ENCODE measurements around the gene BEST1. TPM values are rescaled to one million over a fixed set of nuclear protein-coding genes. Genes with fewer than 3 reads are reported as not detected.

BEST1 gene
- total and polyA plus RNA-seq, 2 of the 13 experiments (the other 11 are each of a cell fraction or from before 2014, with no cell fraction given): 0.09 to 0.65 TPM

DNA sequence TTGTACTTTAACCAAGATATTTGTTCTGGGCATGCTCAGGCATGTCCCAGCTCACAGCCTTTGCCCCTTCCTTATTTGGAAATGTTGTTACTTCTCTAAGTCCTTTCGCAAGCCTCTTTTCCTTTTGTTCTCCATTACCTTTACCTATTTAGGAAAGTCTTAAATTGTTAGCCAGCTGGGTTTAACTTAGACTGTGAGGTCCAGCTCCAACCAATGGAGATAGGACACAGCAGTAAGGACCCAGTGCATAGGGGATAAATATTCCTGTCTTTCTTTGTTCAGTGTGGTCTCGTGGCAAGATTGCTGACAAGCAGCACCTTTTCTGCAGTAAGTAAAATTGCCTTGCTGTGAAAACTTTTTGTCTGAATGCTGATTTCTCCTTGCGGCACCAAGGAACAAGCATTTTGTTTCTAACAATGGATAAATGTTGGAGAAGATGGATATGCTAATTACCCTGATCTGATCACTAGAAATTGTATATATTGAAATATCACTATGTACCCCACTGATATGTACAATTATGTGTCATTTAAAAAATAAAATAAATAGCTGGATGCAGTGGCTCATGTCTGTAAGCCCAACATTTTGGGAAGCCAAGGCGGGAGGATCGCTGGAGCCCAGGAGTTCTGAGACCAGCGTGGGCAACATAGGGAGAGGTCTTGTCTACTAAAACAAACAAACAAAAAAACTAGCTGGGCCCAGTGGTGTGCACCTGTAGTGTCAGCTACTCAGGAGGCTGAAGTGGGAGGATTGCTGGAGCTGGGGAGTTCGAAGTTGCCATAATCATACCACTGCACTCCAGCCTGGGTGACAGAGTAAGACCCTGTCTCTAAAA is 49.2 kb downstream of the BEST1 start (continued):
- TF ChIP-seq, protein P1, sequence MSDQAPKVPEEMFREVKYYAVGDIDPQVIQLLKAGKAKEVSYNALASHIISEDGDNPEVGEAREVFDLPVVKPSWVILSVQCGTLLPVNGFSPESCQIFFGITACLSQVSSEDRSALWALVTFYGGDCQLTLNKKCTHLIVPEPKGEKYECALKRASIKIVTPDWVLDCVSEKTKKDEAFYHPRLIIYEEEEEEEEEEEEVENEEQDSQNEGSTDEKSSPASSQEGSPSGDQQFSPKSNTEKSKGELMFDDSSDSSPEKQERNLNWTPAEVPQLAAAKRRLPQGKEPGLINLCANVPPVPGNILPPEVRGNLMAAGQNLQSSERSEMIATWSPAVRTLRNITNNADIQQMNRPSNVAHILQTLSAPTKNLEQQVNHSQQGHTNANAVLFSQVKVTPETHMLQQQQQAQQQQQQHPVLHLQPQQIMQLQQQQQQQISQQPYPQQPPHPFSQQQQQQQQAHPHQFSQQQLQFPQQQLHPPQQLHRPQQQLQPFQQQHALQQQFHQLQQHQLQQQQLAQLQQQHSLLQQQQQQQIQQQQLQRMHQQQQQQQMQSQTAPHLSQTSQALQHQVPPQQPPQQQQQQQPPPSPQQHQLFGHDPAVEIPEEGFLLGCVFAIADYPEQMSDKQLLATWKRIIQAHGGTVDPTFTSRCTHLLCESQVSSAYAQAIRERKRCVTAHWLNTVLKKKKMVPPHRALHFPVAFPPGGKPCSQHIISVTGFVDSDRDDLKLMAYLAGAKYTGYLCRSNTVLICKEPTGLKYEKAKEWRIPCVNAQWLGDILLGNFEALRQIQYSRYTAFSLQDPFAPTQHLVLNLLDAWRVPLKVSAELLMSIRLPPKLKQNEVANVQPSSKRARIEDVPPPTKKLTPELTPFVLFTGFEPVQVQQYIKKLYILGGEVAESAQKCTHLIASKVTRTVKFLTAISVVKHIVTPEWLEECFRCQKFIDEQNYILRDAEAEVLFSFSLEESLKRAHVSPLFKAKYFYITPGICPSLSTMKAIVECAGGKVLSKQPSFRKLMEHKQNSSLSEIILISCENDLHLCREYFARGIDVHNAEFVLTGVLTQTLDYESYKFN (CRISPR knock-in tag; conservative IDR thresholded peaks at IDR 0.05): 0 out of 2 replicates have a peak, but pooled peaks have one; percentile 25
- TF ChIP-seq POLR2A (IDR thresholded peaks at IDR 0.05; ENCODE audit: insufficient read depth in 1 of 2, low read depth in 2 of 2, low read length in 2 of 2) (0 out of 4 replicates have a peak, but pooled peaks of 1 of the 2 experiments have one; percentile 40), SOX6 (IDR thresholded peaks at IDR 0.05) (no peak), SOX6 (CRISPR knock-in tag; IDR thresholded peaks at IDR 0.05) (peak; percentile 75), GATAD2A (CRISPR knock-in tag; IDR thresholded peaks at IDR 0.05) (peak; percentile 72)

DNA sequence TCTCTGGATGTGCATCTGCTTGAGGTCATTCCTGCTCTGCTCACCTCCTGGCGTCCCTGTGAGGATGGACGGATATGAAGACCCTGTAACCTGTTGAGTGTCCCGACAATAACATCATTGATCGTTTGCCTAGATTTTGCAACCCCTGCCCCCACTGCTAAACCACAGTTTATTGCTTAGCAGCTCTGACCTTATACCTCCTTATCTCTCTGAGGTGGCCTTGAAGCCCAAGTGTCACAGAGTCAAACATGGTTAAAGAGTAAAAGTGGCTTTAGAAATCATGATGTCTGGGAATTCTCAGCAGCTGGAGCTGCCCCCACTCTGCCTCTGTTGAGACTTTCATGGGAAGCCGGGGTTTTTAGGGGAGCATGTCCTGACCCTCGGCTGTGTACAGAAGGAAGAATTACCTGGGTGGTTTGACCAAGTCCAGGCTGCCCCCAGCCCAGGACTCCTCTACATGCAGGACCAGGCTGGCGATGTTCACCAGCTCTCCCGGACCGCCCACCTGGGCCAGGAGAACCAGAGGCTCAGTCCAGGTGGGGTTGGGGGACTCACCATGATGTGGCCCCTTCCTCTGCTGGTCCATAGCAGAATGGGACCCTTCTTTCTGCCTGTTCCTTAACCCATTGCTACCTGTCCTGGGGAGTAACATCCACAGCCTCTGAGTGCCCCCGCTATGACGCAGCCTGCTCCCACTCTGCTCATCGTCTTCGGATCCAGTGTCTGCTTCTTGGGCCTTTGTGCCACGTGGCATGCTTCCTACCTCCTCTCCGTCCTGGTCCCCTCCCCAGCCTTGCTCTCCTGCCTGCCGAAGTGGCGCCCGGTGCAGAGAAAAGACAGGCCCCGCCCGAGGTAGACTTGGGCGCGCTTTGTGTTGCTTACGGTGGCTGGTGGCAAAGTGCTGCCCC is 50.6 kb downstream of the BEST1 start:
- peaks cover 9% of the 10 kb centered on the region for H3K9me3 ChIP-seq (ENCODE audit: low read length)
- H3K4me3 ChIP-seq (replicated peaks in 1 of 3; ENCODE audit: insufficient read depth in 1 of 3, low read depth in 2 of 3, low read length in 3 of 3): peak overlapping the region in 2 of 3 experiments; percentile 3 to 28; a peak in 3 of 6 replicates
- H3K79me2 ChIP-seq (ENCODE audit: insufficient read depth, low read length): no peaks in the 10 kb centered on the region
- TSS peak; percentile 84 for BruUV-seq (replicated peaks)
- WGBS (ENCODE audit: low lambda C conversion rate): 51% methylated on average over 20 of the region's 23 CpGs
- in situ Hi-C loops (cut with HindIII; ENCODE audit: extremely low pct_ligation_motif_present, low pct_unique_long_range_greater_than_20kb): loop anchor here (5.0 kb wide), 1 partner anchor 33 kb away; the partner anchor contains the start of gene FTH1
- ChIA-PET POLR2A (interaction anchor here (0.7 to 18.6 kb wide), 12 partner anchors 11 to 186 kb away, joined by 3 to 518 read pairs (median 4); partner anchors contain the start of genes BEST1 and FTH1), CTCF (ENCODE audit: low intra/inter-chr PET ratio, low total read pairs) (interaction anchor here (1.5 kb wide), 1 partner anchor 25 kb away, joined by 4 read pairs; no protein-coding TSS in a partner anchor)
- no peaks in the 10 kb centered on the region for H3K36me3 ChIP-seq (replicated peaks in 1 of 2; ENCODE audit: control insufficient read depth in 1 of 2, insufficient read depth in 2 of 2, low read length in 2 of 2)
- ATAC-seq (peak; percentile 53), DNase-seq (ENCODE audit: low spot score) (peak; percentile 54), FAIRE-seq (no peak)
- H4K20me1 ChIP-seq (ENCODE audit: insufficient read depth, low read length): no peaks in the 10 kb centered on the region
- H3K27me3 ChIP-seq (ENCODE audit: control insufficient read depth in 1 of 2, insufficient read depth in 2 of 2, low read length in 2 of 2): no peaks in the 10 kb centered on the region
- peak overlapping the region; percentile 75 for H3K9ac ChIP-seq (ENCODE audit: insufficient read depth, low read depth, low read length)
- peak overlapping the region; percentile 61 for H3K4me2 ChIP-seq (ENCODE audit: low read depth, low read length)
- peaks cover 94% of the 10 kb centered on the region for H3K4me1 ChIP-seq (ENCODE audit: insufficient read depth, low read length)
- no peak overlapping the region for H2AFZ ChIP-seq (ENCODE audit: low read length)
- H3K27ac ChIP-seq (ENCODE audit: extremely low read length, insufficient read depth, low read length): peak overlapping the region; percentile 92
- intact Hi-C loops (cut with micrococcal nuclease; ENCODE audit: unreplicated experiment): loop anchor here (1.0 to 10.0 kb wide), 2 partner anchors 27 to 54 kb away; no protein-coding TSS in a partner anchor
- no peak for TF ChIP-seq ZNF136 (CRISPR knock-in tag; IDR thresholded peaks at IDR 0.05; ENCODE audit: low read depth)
- no peak for TF ChIP-seq FOXK2 (IDR thresholded peaks at IDR 0.05)
- no peak for TF ChIP-seq FOXA1 (IDR thresholded peaks at IDR 0.05)
- TF ChIP-seq FOXA1 (CRISPR knock-in tag; IDR thresholded peaks at IDR 0.05): no peak
- TF ChIP-seq KAT8 (CRISPR knock-in tag; IDR thresholded peaks at IDR 0.05): no peak
- no peak for TF ChIP-seq IRF2 (CRISPR knock-in tag; IDR thresholded peaks at IDR 0.05)
- TF ChIP-seq ZNF678 (CRISPR knock-in tag; IDR thresholded peaks at IDR 0.05): no peak
- TF ChIP-seq ZFP1 (CRISPR knock-in tag; IDR thresholded peaks at IDR 0.05): 0 out of 2 replicates have a peak, but pooled peaks have one; percentile 28
- 0 out of 2 replicates have a peak, but pooled peaks have one; percentile 34 for TF ChIP-seq SALL2 (CRISPR knock-in tag; IDR thresholded peaks at IDR 0.05)
- TF ChIP-seq GZF1 (CRISPR knock-in tag; IDR thresholded peaks at IDR 0.05): no peak
- TF ChIP-seq ZMYM2 (CRISPR knock-in tag; IDR thresholded peaks at IDR 0.05): no peak
- TF ChIP-seq, protein P2, sequence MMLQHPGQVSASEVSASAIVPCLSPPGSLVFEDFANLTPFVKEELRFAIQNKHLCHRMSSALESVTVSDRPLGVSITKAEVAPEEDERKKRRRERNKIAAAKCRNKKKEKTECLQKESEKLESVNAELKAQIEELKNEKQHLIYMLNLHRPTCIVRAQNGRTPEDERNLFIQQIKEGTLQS (CRISPR knock-in tag; IDR thresholded peaks at IDR 0.05): no peak
- TF ChIP-seq FOXA3 (CRISPR knock-in tag; IDR thresholded peaks at IDR 0.05): peak; percentile 46; the same call in 1 of the 2 replicates
- no peak for TF ChIP-seq HDAC6 (IDR thresholded peaks at IDR 0.05; ENCODE audit: low read depth, low read length)
